Keratinocyte (primary cell): ENCODE results near the gene LCN2. TPM values are rescaled to one million over a fixed set of nuclear protein-coding genes. Genes with fewer than 3 reads are reported as not detected.
"Not testable (repeated sequence)": the region's sequence is repeated elsewhere in the genome, so short reads cannot be mapped to it uniquely, and the experiment has no call there.

ENCODE experiments used
- DNase-seq: peaks from one replicate; pipeline ENCODE4 v3.0.0-alpha.2; 2011; ENCODE audit warnings: low read depth, missing footprints, low spot score
- FAIRE-seq: peaks from 2 replicates; lab custom pipeline; 2011; peaks lifted over from hg19 to GRCh38; lab: Jason Lieb, UNC
- H2AFZ ChIP-seq: 2 replicates; pipeline ENCODE4 v1.6.0; 2012; ENCODE audit warnings: low read length, control low read depth, inconsistent platforms; ENCODE audit not compliant: control insufficient read depth
- H3K27ac ChIP-seq: 2 replicates; pipeline ENCODE4 v1.5.1; 2011; ENCODE audit warnings: low read length; ENCODE audit not compliant: control insufficient read depth, insufficient read depth
- H3K27me3 ChIP-seq: 3 replicates; pipeline ENCODE4 v1.6.0; 2011; ENCODE audit warnings: low read length; ENCODE audit not compliant: control insufficient read depth, insufficient read depth; ENCODE audit errors: extremely low read depth
- H3K36me3 ChIP-seq, 2 experiments: 2 replicates in 1 of 2; 3 replicates in 1 of 2; pipeline ENCODE4 v1.5.1; 2011; ENCODE audit warnings: low read length in 2 of 2, mild to moderate bottlenecking in 1 of 2; ENCODE audit not compliant: control insufficient read depth in 2 of 2, insufficient read depth in 2 of 2; ENCODE audit errors: extremely low read depth in 1 of 2
- H3K4me1 ChIP-seq: 3 replicates; pipeline ENCODE4 v1.5.1; 2011; ENCODE audit warnings: low read length; ENCODE audit not compliant: control insufficient read depth, insufficient read depth; ENCODE audit errors: extremely low read depth
- H3K4me2 ChIP-seq: 3 replicates; pipeline ENCODE4 v1.6.0; 2011; ENCODE audit warnings: low read depth, low read length; ENCODE audit not compliant: control insufficient read depth, insufficient read depth; ENCODE audit errors: extremely low read depth
- H3K4me3 ChIP-seq, 3 experiments: fragments of 200-600 bp in 1 of 3; sonication (generic) in 1 of 3; 2 replicates in 2 of 3; 3 replicates in 1 of 3; pipeline ENCODE4 v1.5.1; 2011 to 2016; ENCODE audit warnings: low read length in 3 of 3, mild to moderate bottlenecking in 3 of 3, control low read depth in 2 of 3, inconsistent platforms in 1 of 3, low read depth in 1 of 3, mixed read lengths in 1 of 3, mixed run types in 1 of 3, moderate library complexity in 1 of 3; ENCODE audit not compliant: control insufficient read depth in 2 of 3, insufficient read depth in 2 of 3; ENCODE audit errors: extremely low read depth in 1 of 3
- H3K79me2 ChIP-seq: 2 replicates; pipeline ENCODE4 v1.6.0; 2012; ENCODE audit warnings: low read length; ENCODE audit not compliant: control insufficient read depth, insufficient read depth
- H3K9ac ChIP-seq: 3 replicates; pipeline ENCODE4 v1.6.0; 2011; ENCODE audit warnings: low read length; ENCODE audit not compliant: control insufficient read depth, insufficient read depth; ENCODE audit errors: extremely low read depth
- H3K9me1 ChIP-seq: 3 replicates; pipeline ENCODE4 v1.6.0; 2011; ENCODE audit warnings: low read length; ENCODE audit not compliant: control insufficient read depth, insufficient read depth; ENCODE audit errors: extremely low read depth
- H3K9me3 ChIP-seq: 2 replicates; pipeline ENCODE4 v1.5.1; 2012; ENCODE audit warnings: low read depth, low read length; ENCODE audit not compliant: control insufficient read depth
- H4K20me1 ChIP-seq: 3 replicates; pipeline ENCODE4 v1.6.0; 2011; ENCODE audit warnings: low read length; ENCODE audit not compliant: control insufficient read depth, insufficient read depth; ENCODE audit errors: extremely low read depth
- dilution Hi-C: fragments of 300-500 bp; cut with MboI; formaldehyde crosslinking; loops from one replicate; pipeline ENCODE4 v1.7.0; 2020; ENCODE audit warnings: low sequenced_read_pairs; ENCODE audit not compliant: extremely low pct_ligation_motif_present
- polyA plus RNA-seq, 5 experiments: library from polyadenylated mRNA; depleted of rRNA in 3 of 5; stranded (reverse) in 3 of 5; stranded (forward) in 1 of 5; unstranded in 1 of 5; fragments of >200 nt; gene quantifications; 1 replicate in 1 of 5; 2 replicates in 3 of 5; 3 replicates in 1 of 5; pipeline versions ENCODE4 v1.2.1 to v1.2.3, GENCODE V29; 2011 to 2012; ENCODE audit warnings: missing spikeins in 2 of 5, low read depth in 1 of 5, low replicate concordance in 1 of 5
- TF ChIP-seq, protein P1 (sequence below), 3 experiments: IDR thresholded peaks in 1 of 3; conservative IDR thresholded peaks in 1 of 3; optimal IDR thresholded peaks in 1 of 3; 2 replicates in 2 of 3; 3 replicates in 1 of 3; pipeline versions ENCODE3 to v1.5.1; 2011; ENCODE audit warnings: low read length in 3 of 3, mild to moderate bottlenecking in 3 of 3, moderate library complexity in 2 of 3, control low read depth in 1 of 3, inconsistent platforms in 1 of 3; ENCODE audit not compliant: insufficient read depth in 2 of 3; ENCODE audit errors: extremely low read depth in 1 of 3

LCN2 gene
- polyA plus RNA-seq, 1 donor (not counting 4 experiments of a cell fraction or from before 2014, with no cell fraction given): 28.9 TPM

DNA sequence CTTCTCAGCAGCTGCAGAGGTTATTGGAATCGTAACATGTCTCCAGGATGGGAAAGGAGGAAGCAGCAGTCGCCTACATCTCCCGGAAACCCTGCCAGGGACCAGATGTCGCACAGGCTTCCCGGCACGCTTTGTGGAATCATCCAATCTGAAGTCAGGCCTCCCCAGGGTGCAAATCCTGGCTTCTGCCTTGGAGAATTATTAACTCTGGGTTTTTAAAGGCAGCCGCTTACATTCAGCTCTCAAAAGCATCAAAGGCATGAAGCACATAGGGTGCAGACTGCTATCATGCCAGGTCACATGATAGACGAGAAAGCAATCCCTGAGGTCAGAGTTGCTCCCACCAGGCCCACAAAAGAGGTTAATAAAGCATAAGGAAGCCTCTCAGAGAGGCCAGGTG is 17.1 kb upstream of the LCN2 start:
- H2AFZ ChIP-seq, H3K4me3 ChIP-seq, DNase-seq, FAIRE-seq, H3K4me2 ChIP-seq, H3K27me3 ChIP-seq, dilution Hi-C loops, H3K9ac ChIP-seq, H3K9me3 ChIP-seq, H3K36me3 ChIP-seq, H3K9me1 ChIP-seq, H3K27ac ChIP-seq, H3K79me2 ChIP-seq, H4K20me1 ChIP-seq: not testable (repeated sequence)
- H3K4me1 ChIP-seq: peaks cover 12% of the 10 kb centered on the region

DNA sequence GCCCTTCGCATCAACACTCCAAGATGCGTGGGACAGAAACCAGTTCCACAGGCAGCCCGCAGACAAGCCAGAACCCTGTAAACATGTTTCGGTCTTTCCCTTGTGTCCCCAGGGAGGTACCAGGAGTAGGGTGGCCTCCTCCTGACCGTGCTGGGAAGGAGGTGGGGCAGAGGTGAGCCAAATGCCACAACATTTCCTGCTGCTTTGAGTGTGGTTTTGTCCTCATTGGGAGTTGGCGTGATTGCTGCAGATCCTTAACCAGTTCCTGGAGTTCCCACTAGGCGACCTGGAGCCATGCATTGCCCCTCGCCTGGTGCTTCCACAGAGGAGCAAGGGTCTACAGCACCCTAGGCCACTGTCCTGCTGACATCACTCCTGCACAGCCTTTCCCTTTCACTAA is 13.7 kb upstream of the LCN2 start:
- H3K27ac ChIP-seq, H3K36me3 ChIP-seq, H3K79me2 ChIP-seq, DNase-seq, H4K20me1 ChIP-seq, H3K27me3 ChIP-seq, H3K9me1 ChIP-seq, H3K9ac ChIP-seq, H3K9me3 ChIP-seq, H3K4me3 ChIP-seq, dilution Hi-C loops, H3K4me2 ChIP-seq: not testable (repeated sequence)
- H2AFZ ChIP-seq: peak overlapping the region; percentile 16
- peak; percentile 67 for FAIRE-seq
- peaks cover 13% of the 10 kb centered on the region for H3K4me1 ChIP-seq

DNA sequence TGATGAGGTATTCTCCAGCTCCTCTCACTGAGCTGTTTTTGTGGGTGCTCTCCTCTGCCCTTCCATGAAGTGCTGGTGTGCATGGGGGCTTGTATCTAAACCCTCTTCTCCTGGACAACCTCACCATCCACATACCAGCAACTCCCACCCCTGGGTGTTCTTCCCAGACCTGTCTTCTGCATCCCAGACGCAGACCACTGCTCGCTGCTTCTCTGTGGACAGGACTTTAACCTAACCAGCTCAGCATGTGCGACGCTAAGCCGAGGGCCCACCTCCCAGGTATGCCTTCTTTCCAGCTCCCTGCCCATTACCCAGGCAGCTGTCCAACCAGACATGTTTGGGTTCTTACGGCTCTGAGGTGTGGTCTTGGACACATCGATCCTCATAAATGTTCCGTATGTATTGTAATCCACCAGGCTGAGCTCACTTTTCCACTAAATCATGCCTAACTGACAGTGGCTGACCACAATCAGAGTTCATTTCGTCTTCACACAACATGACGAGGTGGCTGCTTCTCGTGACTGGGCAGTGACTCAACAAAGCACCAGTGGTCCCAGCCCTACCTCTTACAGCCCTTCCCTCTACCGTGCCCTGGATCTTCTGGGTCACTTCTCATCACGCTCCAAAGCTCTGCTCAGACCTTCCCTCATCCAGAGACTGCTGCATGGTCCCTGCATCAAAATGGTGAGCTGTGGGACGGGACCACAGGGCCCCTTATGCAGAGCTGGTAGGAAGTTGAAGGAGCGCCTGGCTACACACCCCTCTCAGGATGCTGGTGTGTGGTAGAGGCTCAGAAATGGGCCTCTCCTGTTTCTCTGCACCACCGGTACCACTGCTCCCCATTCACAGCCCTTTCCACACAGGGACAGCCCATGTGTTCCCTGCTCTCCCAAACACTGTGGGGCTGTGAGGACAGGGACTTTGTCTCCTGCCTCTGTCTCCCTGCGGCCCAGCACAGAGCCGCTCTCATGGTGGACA is 12.1 kb upstream of the LCN2 start:
- no peaks in the 10 kb centered on the region for H3K9me3 ChIP-seq
- no peaks in the 10 kb centered on the region for H3K9me1 ChIP-seq
- peak; percentile 84 for FAIRE-seq
- no peak overlapping the region for H3K4me2 ChIP-seq
- H3K4me3 ChIP-seq: no peak overlapping the region
- dilution Hi-C loops: no loop called here
- no peak overlapping the region for H3K9ac ChIP-seq
- TF ChIP-seq, protein P1, sequence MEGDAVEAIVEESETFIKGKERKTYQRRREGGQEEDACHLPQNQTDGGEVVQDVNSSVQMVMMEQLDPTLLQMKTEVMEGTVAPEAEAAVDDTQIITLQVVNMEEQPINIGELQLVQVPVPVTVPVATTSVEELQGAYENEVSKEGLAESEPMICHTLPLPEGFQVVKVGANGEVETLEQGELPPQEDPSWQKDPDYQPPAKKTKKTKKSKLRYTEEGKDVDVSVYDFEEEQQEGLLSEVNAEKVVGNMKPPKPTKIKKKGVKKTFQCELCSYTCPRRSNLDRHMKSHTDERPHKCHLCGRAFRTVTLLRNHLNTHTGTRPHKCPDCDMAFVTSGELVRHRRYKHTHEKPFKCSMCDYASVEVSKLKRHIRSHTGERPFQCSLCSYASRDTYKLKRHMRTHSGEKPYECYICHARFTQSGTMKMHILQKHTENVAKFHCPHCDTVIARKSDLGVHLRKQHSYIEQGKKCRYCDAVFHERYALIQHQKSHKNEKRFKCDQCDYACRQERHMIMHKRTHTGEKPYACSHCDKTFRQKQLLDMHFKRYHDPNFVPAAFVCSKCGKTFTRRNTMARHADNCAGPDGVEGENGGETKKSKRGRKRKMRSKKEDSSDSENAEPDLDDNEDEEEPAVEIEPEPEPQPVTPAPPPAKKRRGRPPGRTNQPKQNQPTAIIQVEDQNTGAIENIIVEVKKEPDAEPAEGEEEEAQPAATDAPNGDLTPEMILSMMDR (optimal IDR thresholded peaks at IDR 0.05 in 1 of 3, IDR thresholded peaks at IDR 0.05 in 1 of 3, conservative IDR thresholded peaks at IDR 0.05 in 1 of 3; ENCODE audit: extremely low read depth in 1 of 3, insufficient read depth in 2 of 3, low read length in 3 of 3): no peak
- H4K20me1 ChIP-seq: no peaks in the 10 kb centered on the region
- H3K27ac ChIP-seq: no peak overlapping the region
- peaks cover 13% of the 10 kb centered on the region for H3K4me1 ChIP-seq
- no peak for DNase-seq
- no peaks in the 10 kb centered on the region for H3K27me3 ChIP-seq
- no peaks in the 10 kb centered on the region for H3K79me2 ChIP-seq
- no peaks in the 10 kb centered on the region for H3K36me3 ChIP-seq
- peak overlapping the region; percentile 9 for H2AFZ ChIP-seq
